ENCODE measurements around the gene MACROD2. TPM values are rescaled to one million over a fixed set of nuclear protein-coding genes. Genes with fewer than 3 reads are reported as not detected.

The MACROD2 gene
- polyA plus RNA-seq, 1 donor from 2014 or later: 23.2 TPM

- Histone ChIP-seq H3K36me3 (ENCODE audit: insufficient read depth, low read length) (no peaks in the 10 kb centered on the region), H3K79me2 (replicated peaks; ENCODE audit: insufficient read depth, low read length) (no peaks in the 10 kb centered on the region), H3K27ac (ENCODE audit: low read length) (no peak overlapping the region), H3K27me3 (ENCODE audit: insufficient read depth, low read depth, low read length) (no peaks in the 10 kb centered on the region), H3K4me3 (ENCODE audit: low read length) (no peak overlapping the region), H3F3A (ENCODE audit: insufficient read depth, low read length, poor library complexity, severe bottlenecking) (no peaks in the 10 kb centered on the region), H3K9me2 (ENCODE audit: insufficient read depth, low read length) (no peaks in the 10 kb centered on the region), H3K9ac (ENCODE audit: low read length) (no peak overlapping the region), H3K4me2 (ENCODE audit: low read length) (no peak overlapping the region), H2AFZ (ENCODE audit: low read depth, low read length) (no peak overlapping the region), H4K20me1 (ENCODE audit: insufficient read depth) (no peaks in the 10 kb centered on the region), H3K9me3 (ENCODE audit: low read length) (no peaks in the 10 kb centered on the region)
- TF ChIP-seq POLR2AphosphoS5 (IDR thresholded peaks at IDR 0.05): no peak
- no peak for TF ChIP-seq TAF1 (IDR thresholded peaks at IDR 0.05; ENCODE audit: low read depth)
- TF ChIP-seq REST (IDR thresholded peaks at IDR 0.05; ENCODE audit: borderline replicate concordance): no peak
- TF ChIP-seq RAD21 (conservative IDR thresholded peaks at IDR 0.05): no peak
- no peak for TF ChIP-seq CTCF (IDR thresholded peaks at IDR 0.05; ENCODE audit: poor library complexity, severe bottlenecking)
- no peak for TF ChIP-seq SMC3 (conservative IDR thresholded peaks at IDR 0.05; ENCODE audit: poor library complexity)
- TF ChIP-seq EP300 (conservative IDR thresholded peaks at IDR 0.05; ENCODE audit: poor library complexity, severe bottlenecking): no peak
- TF ChIP-seq EZH2 (IDR thresholded peaks at IDR 0.05; ENCODE audit: borderline replicate concordance, insufficient read depth, low read length, poor library complexity, severe bottlenecking): no peak
- TF ChIP-seq MXI1 (conservative IDR thresholded peaks at IDR 0.05; ENCODE audit: poor library complexity, severe bottlenecking): no peak
Measured at GRCh38 chr20:15496501-15497039, 1501.3 kb downstream of the MACROD2 start.

- TF ChIP-seq MXI1 (conservative IDR thresholded peaks at IDR 0.05; ENCODE audit: poor library complexity, severe bottlenecking) (no peak), TAF1 (IDR thresholded peaks at IDR 0.05; ENCODE audit: low read depth) (no peak)
- Histone ChIP-seq H3K36me3 (ENCODE audit: insufficient read depth, low read length) (no peaks in the 10 kb centered on the region), H3K27ac (ENCODE audit: low read length) (no peak overlapping the region), H3K27me3 (ENCODE audit: insufficient read depth, low read depth, low read length) (no peaks in the 10 kb centered on the region), H3K4me2 (ENCODE audit: low read length) (no peak overlapping the region), H3K9ac (ENCODE audit: low read length) (no peak overlapping the region), H4K20me1 (ENCODE audit: insufficient read depth) (no peaks in the 10 kb centered on the region), H2AFZ (ENCODE audit: low read depth, low read length) (no peak overlapping the region), H3K79me2 (replicated peaks; ENCODE audit: insufficient read depth, low read length) (no peaks in the 10 kb centered on the region), H3K9me2 (ENCODE audit: insufficient read depth, low read length) (no peaks in the 10 kb centered on the region), H3K4me3 (ENCODE audit: low read length) (no peak overlapping the region), H3F3A (ENCODE audit: insufficient read depth, low read length, poor library complexity, severe bottlenecking) (no peaks in the 10 kb centered on the region), H3K9me3 (ENCODE audit: low read length) (no peaks in the 10 kb centered on the region)
Measured at GRCh38 chr20:15498926-15499325, 1503.6 kb downstream of the MACROD2 start.
